CD8-positive, alpha-beta memory T cell (primary cell): Measurements from ENCODE around the gene MMP12. TPM values are rescaled to one million over a fixed set of nuclear protein-coding genes. Genes with fewer than 3 reads are reported as not detected.

Source experiments
- CTCF ChIA-PET: fragments of 350-600 bp; sonication (Branson Sonifier 250); formaldehyde crosslinking; loops from one replicate; lab custom pipeline; 2021; ENCODE audit warnings: antibody characterized with exemption; lab: Charles Lee
- POLR2A ChIA-PET: fragments of 350-600 bp; sonication (Branson Sonifier 250); formaldehyde crosslinking; loops from one replicate; lab custom pipeline; 2021; ENCODE audit warnings: antibody characterized with exemption; lab: Charles Lee
- DNase-seq, 5 donors: peaks; one replicate each; pipeline versions ENCODE4 v3.0.0 to v3.0.0-alpha.2; 2020 to 2022; ENCODE audit warnings: mixed read lengths in 1 of 5
- H3K27ac ChIP-seq: one replicate; pipeline ENCODE4 v1.7.0; 2013; ENCODE audit warnings: low read depth, mild to moderate bottlenecking, low read length, moderate library complexity
- H3K27me3 ChIP-seq: 2 replicates; pipeline ENCODE4 v1.7.0; 2013; ENCODE audit warnings: low read length, mild to moderate bottlenecking; ENCODE audit not compliant: insufficient read depth, poor library complexity, severe bottlenecking
- H3K36me3 ChIP-seq: 2 replicates; pipeline ENCODE4 v1.7.0; 2013; ENCODE audit warnings: mild to moderate bottlenecking, low read length, moderate library complexity; ENCODE audit not compliant: insufficient read depth
- H3K4me1 ChIP-seq: 2 replicates; pipeline ENCODE4 v1.7.0; 2013; ENCODE audit warnings: mild to moderate bottlenecking, low read length, moderate library complexity; ENCODE audit not compliant: insufficient read depth
- H3K4me3 ChIP-seq: 2 replicates; pipeline ENCODE4 v1.7.0; 2013; ENCODE audit warnings: mild to moderate bottlenecking, low read length
- H3K9me3 ChIP-seq: 2 replicates; pipeline ENCODE4 v1.7.0; 2013; ENCODE audit warnings: mild to moderate bottlenecking, low read length
- H3K27ac Mint-ChIP-seq, 8 donors: one replicate each; pipeline ENCODE4 v1.8.0; 2020 to 2021; ENCODE audit warnings: mixed read lengths in 8 of 8, mild to moderate bottlenecking in 6 of 8, inconsistent platforms in 3 of 8, moderate library complexity in 3 of 8
- H3K27me3 Mint-ChIP-seq, 2 donors: one replicate each; pipeline ENCODE4 v1.8.0; 2020 to 2021; ENCODE audit warnings: mixed read lengths in 2 of 2, mild to moderate bottlenecking in 1 of 2, moderate library complexity in 1 of 2
- H3K36me3 Mint-ChIP-seq, 3 donors: one replicate each; pipeline ENCODE4 v1.8.0; 2020 to 2021; ENCODE audit warnings: mixed read lengths in 3 of 3, inconsistent platforms in 1 of 3, mild to moderate bottlenecking in 1 of 3
- H3K4me1 Mint-ChIP-seq, 3 donors: one replicate each; pipeline ENCODE4 v1.8.0; 2020 to 2021; ENCODE audit warnings: mixed read lengths in 3 of 3, inconsistent platforms in 1 of 3, mild to moderate bottlenecking in 1 of 3
- H3K4me3 Mint-ChIP-seq, 7 donors: one replicate each; pipeline ENCODE4 v1.8.0; 2020 to 2021; ENCODE audit warnings: mixed read lengths in 7 of 7, mild to moderate bottlenecking in 6 of 7, moderate library complexity in 4 of 7, inconsistent platforms in 2 of 7
- H3K9me3 Mint-ChIP-seq, 5 donors: one replicate each; pipeline ENCODE4 v1.8.0; 2020 to 2022; ENCODE audit warnings: mixed read lengths in 5 of 5, mild to moderate bottlenecking in 3 of 5, moderate library complexity in 2 of 5, inconsistent platforms in 1 of 5
- polyA plus RNA-seq: library from polyadenylated mRNA; unstranded; fragments of 300-500 nt; fragmentation: Illumina TruSeq; gene quantifications from one replicate; pipeline ENCODE4 v1.2.3, GENCODE V29; 2021
- total RNA-seq, 2 experiments: library from RNA; stranded (reverse); gene quantifications; one replicate each; pipeline ENCODE4 v1.2.3, GENCODE V29; 2021

Gene MMP12
- total and polyA plus RNA-seq, 3 experiments from 2014 or later, result not detected

DNA sequence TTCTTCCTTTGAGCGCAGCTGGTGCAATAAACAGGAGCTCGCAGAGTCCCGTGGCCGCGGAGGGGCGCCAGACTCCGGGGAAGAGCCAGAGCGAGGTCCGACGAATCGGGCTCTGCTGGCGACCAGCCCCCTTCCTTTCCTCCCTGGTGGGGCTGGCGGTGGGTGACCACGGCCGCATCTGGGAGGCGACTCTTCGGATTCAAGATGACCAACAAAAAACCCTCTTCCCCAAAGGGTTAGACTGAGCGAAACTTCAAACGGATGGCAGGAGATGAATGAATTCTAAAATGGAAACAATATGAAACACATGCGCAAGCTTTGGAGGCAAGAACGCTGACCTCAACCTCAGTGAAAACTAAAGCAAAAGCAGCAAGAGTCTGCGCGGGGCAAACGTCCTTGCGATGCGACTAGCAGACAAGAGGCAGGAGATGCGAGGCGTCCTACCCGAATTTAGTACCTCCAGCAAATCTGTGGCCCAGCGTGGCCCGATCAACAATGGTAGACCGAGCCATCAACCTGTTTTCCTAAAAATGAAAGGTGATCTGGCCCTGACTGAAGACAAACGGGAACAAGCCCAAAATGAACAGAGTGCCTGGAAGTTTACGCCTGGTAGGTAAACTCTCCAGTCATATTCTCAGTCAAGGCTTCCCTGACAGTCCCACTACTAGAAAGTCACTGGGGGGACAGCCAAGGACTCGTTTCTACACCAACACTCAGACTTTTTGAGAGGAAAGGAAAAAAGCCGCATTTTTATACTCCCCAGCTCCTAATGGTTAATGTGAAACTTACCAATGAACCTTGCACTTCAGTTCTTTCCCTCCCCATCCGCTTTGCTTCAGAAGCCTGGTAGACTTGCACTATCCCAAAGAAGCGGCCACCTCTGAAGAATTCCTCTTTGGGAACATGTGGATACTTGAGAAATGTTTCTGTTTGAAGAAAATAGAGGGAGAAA is 43.0 kb downstream of the MMP12 start:
- H3K27ac ChIP-seq, result no peak overlapping the region
- DNase-seq, result peak in 1 of 5 donors; percentile 33
- no peaks in the 10 kb centered on the region for H3K36me3 Mint-ChIP-seq
- peaks cover 0 to 3% (median 2%) of the 10 kb centered on the region in 5 donors for H3K9me3 Mint-ChIP-seq
- peaks cover 21 to 37% of the 10 kb centered on the region in 2 donors for H3K27me3 Mint-ChIP-seq
- no peak overlapping the region for H3K4me3 Mint-ChIP-seq
- no peaks in the 10 kb centered on the region for H3K36me3 ChIP-seq
- no peaks in the 10 kb centered on the region for H3K27me3 ChIP-seq
- H3K4me3 ChIP-seq, result no peak overlapping the region
- POLR2A ChIA-PET, result no interaction called here
- H3K9me3 ChIP-seq, result no peaks in the 10 kb centered on the region
- H3K4me1 Mint-ChIP-seq, result peaks cover 0 to 3% (median 0%) of the 10 kb centered on the region in 3 donors
- no peak overlapping the region for H3K27ac Mint-ChIP-seq
- H3K4me1 ChIP-seq, result no peaks in the 10 kb centered on the region
- CTCF ChIA-PET, result no interaction called here

DNA sequence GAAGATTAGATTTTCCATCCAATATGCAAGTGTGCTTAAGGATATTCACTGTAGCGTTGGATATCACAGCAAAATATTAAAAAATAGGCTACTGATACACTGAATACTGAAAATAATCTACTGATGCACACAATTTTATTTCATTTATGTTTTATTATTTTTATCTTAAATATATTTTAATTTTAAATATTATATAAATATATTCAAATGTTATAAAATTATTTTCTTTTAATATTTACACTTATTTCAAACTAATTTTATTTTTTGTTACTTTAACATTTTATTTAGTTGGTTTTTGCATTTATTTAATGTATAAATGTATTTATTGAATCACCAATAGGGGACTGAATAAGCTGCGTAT is 43.7 kb downstream of the MMP12 start:
- no peak for DNase-seq
- H3K9me3 Mint-ChIP-seq, result peaks cover 0 to 3% (median 2%) of the 10 kb centered on the region in 5 donors
- peaks cover 0 to 3% (median 0%) of the 10 kb centered on the region in 3 donors for H3K4me1 Mint-ChIP-seq
- H3K4me3 Mint-ChIP-seq, result no peak overlapping the region
- no peak overlapping the region for H3K27ac Mint-ChIP-seq
- CTCF ChIA-PET, result no interaction called here
- H3K27me3 Mint-ChIP-seq, result peaks cover 21 to 37% of the 10 kb centered on the region in 2 donors
- no peaks in the 10 kb centered on the region for H3K27me3 ChIP-seq
- H3K27ac ChIP-seq, result no peak overlapping the region
- H3K36me3 Mint-ChIP-seq, result no peaks in the 10 kb centered on the region
- no peaks in the 10 kb centered on the region for H3K4me1 ChIP-seq
- no peaks in the 10 kb centered on the region for H3K9me3 ChIP-seq
- no peaks in the 10 kb centered on the region for H3K36me3 ChIP-seq
- POLR2A ChIA-PET, result no interaction called here
- no peak overlapping the region for H3K4me3 ChIP-seq

DNA sequence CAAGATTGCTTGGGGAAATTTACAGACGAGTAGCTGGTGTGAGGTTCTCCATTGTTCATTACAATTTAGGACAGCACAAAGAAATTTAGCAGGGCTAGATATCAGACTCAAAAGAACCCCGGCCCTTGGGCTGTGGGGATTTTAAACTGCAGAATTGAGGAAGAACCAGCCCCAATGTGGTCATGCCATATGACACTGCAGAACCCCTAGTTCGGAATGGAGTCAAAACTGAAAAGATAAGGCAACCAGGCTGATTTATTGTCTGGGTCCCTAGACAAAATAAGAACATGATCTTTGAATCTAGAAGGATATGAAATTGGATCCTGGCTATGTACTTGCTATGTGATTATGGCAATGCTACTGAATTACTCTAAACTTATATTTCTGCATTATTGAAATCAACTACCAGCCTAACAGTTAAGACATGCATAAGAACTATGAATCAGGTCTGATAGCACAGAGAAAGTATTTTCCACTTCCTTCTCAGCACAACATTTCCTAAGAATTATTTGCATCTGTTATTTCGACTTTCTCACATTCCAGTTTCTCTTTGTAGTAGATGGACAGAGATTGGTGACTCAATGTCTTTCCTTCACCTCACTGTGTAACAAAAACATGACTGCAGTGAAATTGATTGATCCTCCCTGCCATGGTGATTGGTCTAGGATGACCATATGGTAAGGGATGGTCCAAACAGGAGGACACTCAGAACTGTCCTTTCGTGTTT is 44.6 kb downstream of the MMP12 start:
- ChIA-PET POLR2A (no interaction called here), CTCF (no interaction called here)
- no peak overlapping the region for H3K4me3 ChIP-seq
- Mint-ChIP-seq H3K27ac (no peak overlapping the region), H3K4me1 (peaks cover 0 to 3% (median 0%) of the 10 kb centered on the region in 3 donors), H3K9me3 (peaks cover 0 to 3% (median 2%) of the 10 kb centered on the region in 5 donors), H3K4me3 (no peak overlapping the region), H3K27me3 (peaks cover 23 to 37% of the 10 kb centered on the region in 2 donors), H3K36me3 (no peaks in the 10 kb centered on the region)
- no peaks in the 10 kb centered on the region for H3K4me1 ChIP-seq
- DNase-seq, result no peak
- H3K27me3 ChIP-seq, result no peaks in the 10 kb centered on the region
- no peaks in the 10 kb centered on the region for H3K36me3 ChIP-seq
- H3K27ac ChIP-seq, result no peak overlapping the region
- no peaks in the 10 kb centered on the region for H3K9me3 ChIP-seq

DNA sequence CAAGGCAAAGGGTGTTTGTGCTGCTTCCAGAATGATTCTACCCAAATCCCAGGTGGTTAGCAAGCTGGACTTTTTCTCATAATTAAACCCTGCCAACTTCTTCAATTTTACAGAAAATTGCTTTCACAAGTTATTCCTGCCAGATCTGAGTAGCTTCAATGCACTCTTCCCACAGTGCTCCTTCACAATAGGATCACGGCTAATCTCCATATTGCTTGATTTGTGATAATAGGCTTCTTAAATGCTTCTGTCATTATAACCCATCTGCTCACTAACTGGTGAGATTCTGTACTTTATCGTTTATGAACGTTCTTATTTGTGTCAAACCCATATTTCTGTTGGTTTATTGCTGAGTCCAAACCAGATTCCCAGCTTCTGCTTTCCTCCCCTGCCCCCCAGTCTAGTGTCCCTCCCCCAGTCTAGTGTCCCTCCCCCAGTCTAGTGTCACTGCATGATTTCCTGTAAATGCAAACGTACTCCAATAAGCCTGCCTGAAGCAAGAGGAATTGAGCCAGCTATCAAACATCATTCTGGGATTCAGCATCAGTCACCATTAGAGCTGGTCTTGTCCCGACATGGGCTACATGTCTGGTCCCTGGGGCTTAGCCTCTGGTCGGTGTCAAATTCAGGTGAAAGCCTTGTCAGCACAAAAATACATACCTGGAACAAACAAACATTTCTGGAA is 45.3 kb downstream of the MMP12 start:
- H3K9me3 ChIP-seq, result no peaks in the 10 kb centered on the region
- H3K4me3 ChIP-seq, result no peak overlapping the region
- peaks cover 0 to 3% (median 0%) of the 10 kb centered on the region in 5 donors for H3K9me3 Mint-ChIP-seq
- H3K4me1 ChIP-seq, result no peaks in the 10 kb centered on the region
- H3K4me3 Mint-ChIP-seq, result no peak overlapping the region
- peaks cover 0 to 3% (median 0%) of the 10 kb centered on the region in 3 donors for H3K4me1 Mint-ChIP-seq
- no peaks in the 10 kb centered on the region for H3K27me3 ChIP-seq
- no peak overlapping the region for H3K27ac ChIP-seq
- H3K27ac Mint-ChIP-seq, result no peak overlapping the region
- CTCF ChIA-PET, result no interaction called here
- peaks cover 19 to 37% of the 10 kb centered on the region in 2 donors for H3K27me3 Mint-ChIP-seq
- POLR2A ChIA-PET, result no interaction called here
- no peaks in the 10 kb centered on the region for H3K36me3 Mint-ChIP-seq
- DNase-seq, result no peak
- no peaks in the 10 kb centered on the region for H3K36me3 ChIP-seq

DNA sequence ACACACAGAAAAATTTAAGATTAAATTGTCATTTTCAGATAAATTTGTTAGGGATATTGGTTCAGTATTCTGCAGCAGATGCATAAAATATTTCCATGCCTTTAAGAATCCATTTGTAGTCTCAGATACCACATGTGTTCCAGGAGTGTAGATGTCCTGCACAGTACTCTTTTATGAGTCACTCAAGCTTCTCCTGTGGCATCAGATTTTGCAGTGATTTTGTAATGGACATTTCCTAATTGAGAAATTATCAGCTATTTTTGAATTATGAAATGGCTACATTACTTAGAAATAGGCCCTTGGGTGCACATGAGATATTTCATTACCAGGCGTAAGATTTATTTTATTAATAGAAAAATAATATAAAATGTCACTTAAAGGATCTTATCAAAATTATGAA is 50.2 kb downstream of the MMP12 start:
- Mint-ChIP-seq H3K27ac (no peak overlapping the region), H3K27me3 (peaks cover 4 to 13% of the 10 kb centered on the region in 2 donors), H3K36me3 (no peaks in the 10 kb centered on the region), H3K4me1 (no peaks in the 10 kb centered on the region), H3K4me3 (no peak overlapping the region), H3K9me3 (peaks cover 0 to 5% (median 0%) of the 10 kb centered on the region in 5 donors)
- Histone ChIP-seq H3K36me3 (no peaks in the 10 kb centered on the region), H3K27me3 (no peaks in the 10 kb centered on the region), H3K4me1 (no peaks in the 10 kb centered on the region), H3K27ac (no peak overlapping the region), H3K4me3 (no peak overlapping the region), H3K9me3 (no peaks in the 10 kb centered on the region)
- ChIA-PET CTCF (no interaction called here), POLR2A (no interaction called here)
- no peak for DNase-seq

DNA sequence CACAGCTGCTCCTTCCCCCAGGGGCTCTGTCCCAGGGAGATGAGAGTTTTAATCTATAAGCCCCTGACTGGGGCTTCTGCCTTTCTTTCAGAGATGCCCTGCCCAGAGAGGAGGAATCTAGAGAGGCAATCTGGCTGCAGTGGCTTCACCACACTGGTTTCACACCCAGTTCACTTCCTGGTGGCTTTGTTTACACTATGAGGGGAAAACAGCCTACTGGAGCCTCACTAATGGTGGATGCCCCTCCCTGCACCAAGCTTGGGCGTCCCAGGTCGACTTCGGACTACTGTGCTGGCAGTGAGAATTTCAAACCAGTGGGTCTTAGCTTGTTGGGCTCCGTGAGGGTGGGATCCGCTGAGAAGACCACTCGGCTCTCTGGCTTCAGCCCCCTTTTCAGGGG is 55.3 kb downstream of the MMP12 start:
- Mint-ChIP-seq H3K4me3 (no peak overlapping the region), H3K27ac (no peak overlapping the region), H3K36me3 (no peaks in the 10 kb centered on the region), H3K4me1 (no peaks in the 10 kb centered on the region), H3K9me3 (peaks cover 2 to 18% (median 9%) of the 10 kb centered on the region in 5 donors), H3K27me3 (peaks cover 0 to 2% of the 10 kb centered on the region in 2 donors)
- no peak for DNase-seq
- CTCF ChIA-PET, result no interaction called here
- Histone ChIP-seq H3K36me3 (no peaks in the 10 kb centered on the region), H3K27me3 (no peaks in the 10 kb centered on the region), H3K4me3 (no peak overlapping the region), H3K27ac (no peak overlapping the region), H3K9me3 (no peaks in the 10 kb centered on the region), H3K4me1 (no peaks in the 10 kb centered on the region)
- POLR2A ChIA-PET, result no interaction called here

DNA sequence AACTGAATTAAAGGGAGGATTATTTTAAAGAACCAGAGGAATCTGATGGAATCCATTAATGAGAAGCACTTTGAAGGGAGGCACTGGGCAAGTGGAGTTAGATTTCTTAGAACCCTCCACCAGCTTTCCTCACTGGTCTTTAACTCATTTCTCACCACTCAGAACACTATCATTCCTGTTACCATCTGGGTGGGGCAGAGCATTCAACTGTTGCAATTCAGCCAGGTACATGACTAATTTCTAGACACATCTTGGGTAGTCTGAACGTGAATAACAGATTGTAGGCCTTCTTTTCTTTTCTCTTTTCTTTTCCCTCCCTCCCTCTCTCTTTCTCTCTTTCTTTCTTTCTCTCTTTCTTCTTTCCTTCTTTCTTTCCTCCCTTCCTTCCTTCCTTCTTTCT is 61.3 kb downstream of the MMP12 start:
- DNase-seq, result no peak
- H3K27me3 ChIP-seq, result no peaks in the 10 kb centered on the region
- no peak overlapping the region for H3K27ac ChIP-seq
- no peaks in the 10 kb centered on the region for H3K36me3 ChIP-seq
- H3K4me3 Mint-ChIP-seq, result no peak overlapping the region
- H3K36me3 Mint-ChIP-seq, result no peaks in the 10 kb centered on the region
- POLR2A ChIA-PET, result no interaction called here
- no peaks in the 10 kb centered on the region for H3K4me1 Mint-ChIP-seq
- no peaks in the 10 kb centered on the region for H3K9me3 ChIP-seq
- no peak overlapping the region for H3K4me3 ChIP-seq
- H3K27me3 Mint-ChIP-seq, result peaks cover 0 to 6% of the 10 kb centered on the region in 2 donors
- H3K4me1 ChIP-seq, result no peaks in the 10 kb centered on the region
- peaks cover 3 to 19% (median 9%) of the 10 kb centered on the region in 5 donors for H3K9me3 Mint-ChIP-seq
- CTCF ChIA-PET, result no interaction called here
- no peak overlapping the region for H3K27ac Mint-ChIP-seq
